ENCODE results near the gene KCNQ1.

DNA sequence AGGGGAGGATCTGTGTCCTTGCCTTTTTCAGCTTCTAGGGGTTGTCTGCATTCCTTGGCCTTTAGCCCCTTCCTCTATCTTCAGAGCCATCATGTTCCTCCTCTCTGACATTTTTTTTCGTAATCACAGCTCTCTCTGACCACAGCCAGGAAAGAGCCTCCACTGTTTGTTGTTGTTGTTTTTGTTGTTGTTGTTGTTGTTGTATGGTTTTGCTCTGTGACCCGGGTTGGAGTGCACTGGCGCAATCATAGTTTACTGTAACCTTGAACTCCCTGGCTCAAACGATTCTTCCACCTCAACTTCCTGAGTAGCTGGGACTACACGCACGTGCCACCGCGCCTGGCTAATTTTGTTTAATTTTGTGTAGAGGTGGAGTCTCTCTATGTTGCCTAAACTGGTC lies 310.3 kb downstream of the KCNQ1 start:
- TF ChIP-seq SIRT6 (IDR thresholded peaks at IDR 0.05; ENCODE audit: low read depth, low read length) (no peak), ZNF780A (CRISPR knock-in tag; IDR thresholded peaks at IDR 0.05) (no peak), TFAM (CRISPR knock-in tag; conservative IDR thresholded peaks at IDR 0.05) (no peak), MXI1 (IDR thresholded peaks at IDR 0.05; ENCODE audit: low read depth, low read length) (no peak), TBL1XR1 (IDR thresholded peaks at IDR 0.05; ENCODE audit: low read length in 2 of 2) (no peak), PHB2 (IDR thresholded peaks at IDR 0.05; ENCODE audit: low read depth) (no peak), ZNF133 (CRISPR knock-in tag; IDR thresholded peaks at IDR 0.05) (no peak), JUN (IDR thresholded peaks at IDR 0.05; ENCODE audit: borderline replicate concordance, low read depth, low read length) (no peak), JUN (CRISPR knock-in tag; IDR thresholded peaks at IDR 0.05; ENCODE audit: borderline replicate concordance) (no peak), POLR2A (conservative IDR thresholded peaks at IDR 0.05) (no peak), NR2C2 (CRISPR knock-in tag; IDR thresholded peaks at IDR 0.05) (no peak), NR2C2 (tag; IDR thresholded peaks at IDR 0.05) (no peak)
- TF ChIP-seq, protein P1, sequence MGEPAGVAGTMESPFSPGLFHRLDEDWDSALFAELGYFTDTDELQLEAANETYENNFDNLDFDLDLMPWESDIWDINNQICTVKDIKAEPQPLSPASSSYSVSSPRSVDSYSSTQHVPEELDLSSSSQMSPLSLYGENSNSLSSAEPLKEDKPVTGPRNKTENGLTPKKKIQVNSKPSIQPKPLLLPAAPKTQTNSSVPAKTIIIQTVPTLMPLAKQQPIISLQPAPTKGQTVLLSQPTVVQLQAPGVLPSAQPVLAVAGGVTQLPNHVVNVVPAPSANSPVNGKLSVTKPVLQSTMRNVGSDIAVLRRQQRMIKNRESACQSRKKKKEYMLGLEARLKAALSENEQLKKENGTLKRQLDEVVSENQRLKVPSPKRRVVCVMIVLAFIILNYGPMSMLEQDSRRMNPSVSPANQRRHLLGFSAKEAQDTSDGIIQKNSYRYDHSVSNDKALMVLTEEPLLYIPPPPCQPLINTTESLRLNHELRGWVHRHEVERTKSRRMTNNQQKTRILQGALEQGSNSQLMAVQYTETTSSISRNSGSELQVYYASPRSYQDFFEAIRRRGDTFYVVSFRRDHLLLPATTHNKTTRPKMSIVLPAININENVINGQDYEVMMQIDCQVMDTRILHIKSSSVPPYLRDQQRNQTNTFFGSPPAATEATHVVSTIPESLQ (CRISPR knock-in tag; IDR thresholded peaks at IDR 0.05): no peak
- TF ChIP-seq, protein P2, sequence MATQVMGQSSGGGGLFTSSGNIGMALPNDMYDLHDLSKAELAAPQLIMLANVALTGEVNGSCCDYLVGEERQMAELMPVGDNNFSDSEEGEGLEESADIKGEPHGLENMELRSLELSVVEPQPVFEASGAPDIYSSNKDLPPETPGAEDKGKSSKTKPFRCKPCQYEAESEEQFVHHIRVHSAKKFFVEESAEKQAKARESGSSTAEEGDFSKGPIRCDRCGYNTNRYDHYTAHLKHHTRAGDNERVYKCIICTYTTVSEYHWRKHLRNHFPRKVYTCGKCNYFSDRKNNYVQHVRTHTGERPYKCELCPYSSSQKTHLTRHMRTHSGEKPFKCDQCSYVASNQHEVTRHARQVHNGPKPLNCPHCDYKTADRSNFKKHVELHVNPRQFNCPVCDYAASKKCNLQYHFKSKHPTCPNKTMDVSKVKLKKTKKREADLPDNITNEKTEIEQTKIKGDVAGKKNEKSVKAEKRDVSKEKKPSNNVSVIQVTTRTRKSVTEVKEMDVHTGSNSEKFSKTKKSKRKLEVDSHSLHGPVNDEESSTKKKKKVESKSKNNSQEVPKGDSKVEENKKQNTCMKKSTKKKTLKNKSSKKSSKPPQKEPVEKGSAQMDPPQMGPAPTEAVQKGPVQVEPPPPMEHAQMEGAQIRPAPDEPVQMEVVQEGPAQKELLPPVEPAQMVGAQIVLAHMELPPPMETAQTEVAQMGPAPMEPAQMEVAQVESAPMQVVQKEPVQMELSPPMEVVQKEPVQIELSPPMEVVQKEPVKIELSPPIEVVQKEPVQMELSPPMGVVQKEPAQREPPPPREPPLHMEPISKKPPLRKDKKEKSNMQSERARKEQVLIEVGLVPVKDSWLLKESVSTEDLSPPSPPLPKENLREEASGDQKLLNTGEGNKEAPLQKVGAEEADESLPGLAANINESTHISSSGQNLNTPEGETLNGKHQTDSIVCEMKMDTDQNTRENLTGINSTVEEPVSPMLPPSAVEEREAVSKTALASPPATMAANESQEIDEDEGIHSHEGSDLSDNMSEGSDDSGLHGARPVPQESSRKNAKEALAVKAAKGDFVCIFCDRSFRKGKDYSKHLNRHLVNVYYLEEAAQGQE (IDR thresholded peaks at IDR 0.05; ENCODE audit: borderline replicate concordance): no peak
- TF ChIP-seq, protein P2 (CRISPR knock-in tag; IDR thresholded peaks at IDR 0.05; ENCODE audit: low read depth): no peak
- TF ChIP-seq, protein P3, sequence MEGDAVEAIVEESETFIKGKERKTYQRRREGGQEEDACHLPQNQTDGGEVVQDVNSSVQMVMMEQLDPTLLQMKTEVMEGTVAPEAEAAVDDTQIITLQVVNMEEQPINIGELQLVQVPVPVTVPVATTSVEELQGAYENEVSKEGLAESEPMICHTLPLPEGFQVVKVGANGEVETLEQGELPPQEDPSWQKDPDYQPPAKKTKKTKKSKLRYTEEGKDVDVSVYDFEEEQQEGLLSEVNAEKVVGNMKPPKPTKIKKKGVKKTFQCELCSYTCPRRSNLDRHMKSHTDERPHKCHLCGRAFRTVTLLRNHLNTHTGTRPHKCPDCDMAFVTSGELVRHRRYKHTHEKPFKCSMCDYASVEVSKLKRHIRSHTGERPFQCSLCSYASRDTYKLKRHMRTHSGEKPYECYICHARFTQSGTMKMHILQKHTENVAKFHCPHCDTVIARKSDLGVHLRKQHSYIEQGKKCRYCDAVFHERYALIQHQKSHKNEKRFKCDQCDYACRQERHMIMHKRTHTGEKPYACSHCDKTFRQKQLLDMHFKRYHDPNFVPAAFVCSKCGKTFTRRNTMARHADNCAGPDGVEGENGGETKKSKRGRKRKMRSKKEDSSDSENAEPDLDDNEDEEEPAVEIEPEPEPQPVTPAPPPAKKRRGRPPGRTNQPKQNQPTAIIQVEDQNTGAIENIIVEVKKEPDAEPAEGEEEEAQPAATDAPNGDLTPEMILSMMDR (IDR thresholded peaks at IDR 0.05 in 2 of 3, conservative IDR thresholded peaks at IDR 0.05 in 1 of 3; ENCODE audit: insufficient read depth in 2 of 3, low read depth in 1 of 3, low read length in 3 of 3): no peak
